SIG-M5 (cell line): Measurements from ENCODE around the gene NUP98.

Source experiments
- DNase-seq: peaks from one replicate; lab custom pipeline; 2025; lab: John Stamatoyannopoulos, UW

The NUP98 gene

DNA sequence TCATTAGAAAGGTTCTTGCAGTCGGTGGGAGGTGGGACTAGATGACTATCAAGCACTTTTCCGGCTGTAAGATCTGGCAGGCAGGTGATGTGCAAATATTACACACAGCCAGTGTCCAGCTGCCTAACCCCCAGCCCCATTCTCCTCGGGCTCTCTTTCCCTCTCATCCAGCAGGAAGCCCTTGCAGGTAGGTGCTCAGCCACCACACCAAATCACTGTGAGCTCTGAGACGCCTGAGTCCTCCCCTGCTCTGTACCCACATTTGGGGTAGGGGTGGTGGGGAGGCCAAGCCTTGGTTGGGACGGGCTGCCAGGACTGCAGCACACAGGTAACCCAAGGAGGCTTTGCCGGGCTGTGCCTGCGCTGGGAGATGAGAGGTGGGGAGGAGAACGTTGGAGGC lies 156.2 kb downstream of the NUP98 start:
- DNase-seq = no peak

DNA sequence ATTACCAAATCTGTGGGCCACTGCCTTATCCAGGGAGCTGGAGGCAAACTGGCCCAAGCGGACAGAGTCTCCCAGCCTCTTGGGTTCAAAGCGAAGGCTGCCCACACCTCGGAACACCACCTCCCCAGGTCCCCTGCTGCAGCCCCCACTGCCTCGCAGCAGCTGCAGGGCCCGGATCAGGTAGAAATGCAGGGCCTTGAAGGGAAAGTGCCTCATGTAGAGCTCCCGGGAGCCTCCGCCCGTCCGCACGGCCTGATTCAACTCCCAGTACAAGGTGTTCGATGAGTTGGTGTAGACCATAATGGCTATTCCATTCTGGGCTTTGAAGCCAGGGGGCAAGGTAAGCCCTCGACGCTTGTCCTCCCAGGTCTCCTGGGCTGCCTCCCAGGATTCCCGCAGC lies 157.5 kb downstream of the NUP98 start:
- no peak for DNase-seq

DNA sequence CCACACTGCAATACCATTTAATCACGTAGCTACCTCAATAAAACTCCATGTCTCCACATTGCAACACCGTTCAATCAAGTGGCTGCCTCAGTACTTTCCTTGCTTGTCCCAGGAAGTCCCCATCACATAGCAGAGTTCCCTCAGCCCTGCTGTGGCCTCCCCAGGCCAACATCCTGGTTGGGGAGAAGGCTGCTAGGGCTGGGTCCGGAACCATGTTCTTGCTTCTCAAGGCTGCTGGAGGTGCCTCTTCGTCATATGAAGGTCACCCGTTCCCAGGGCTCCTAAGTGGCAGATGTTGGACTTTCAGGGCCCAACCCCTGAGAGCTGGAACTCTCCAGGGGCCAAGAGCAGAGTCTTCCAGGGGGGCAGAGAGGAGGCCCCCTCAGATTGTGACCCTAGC lies 158.8 kb downstream of the NUP98 start:
- DNase-seq = no peak

DNA sequence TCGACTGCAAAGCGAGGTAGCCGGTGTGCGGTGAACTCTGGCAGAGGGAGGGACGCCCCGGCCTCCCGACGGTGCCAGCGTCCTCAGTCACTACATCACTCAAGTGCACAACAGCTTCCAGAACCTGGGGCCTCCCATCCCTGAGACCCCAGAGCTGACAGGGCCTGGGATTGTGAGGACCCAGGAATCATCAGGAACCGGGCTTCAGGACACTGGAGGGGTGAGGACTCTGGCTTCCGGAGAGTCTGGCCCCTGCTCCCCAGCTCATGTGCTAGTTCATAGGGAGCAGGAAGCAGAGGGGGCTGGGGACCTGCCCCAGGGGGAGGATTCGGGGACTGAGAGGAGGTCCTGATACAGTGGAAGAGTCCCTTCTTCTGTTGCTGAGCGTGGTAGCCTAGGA lies 160.2 kb downstream of the NUP98 start:
- DNase-seq = no peak

DNA sequence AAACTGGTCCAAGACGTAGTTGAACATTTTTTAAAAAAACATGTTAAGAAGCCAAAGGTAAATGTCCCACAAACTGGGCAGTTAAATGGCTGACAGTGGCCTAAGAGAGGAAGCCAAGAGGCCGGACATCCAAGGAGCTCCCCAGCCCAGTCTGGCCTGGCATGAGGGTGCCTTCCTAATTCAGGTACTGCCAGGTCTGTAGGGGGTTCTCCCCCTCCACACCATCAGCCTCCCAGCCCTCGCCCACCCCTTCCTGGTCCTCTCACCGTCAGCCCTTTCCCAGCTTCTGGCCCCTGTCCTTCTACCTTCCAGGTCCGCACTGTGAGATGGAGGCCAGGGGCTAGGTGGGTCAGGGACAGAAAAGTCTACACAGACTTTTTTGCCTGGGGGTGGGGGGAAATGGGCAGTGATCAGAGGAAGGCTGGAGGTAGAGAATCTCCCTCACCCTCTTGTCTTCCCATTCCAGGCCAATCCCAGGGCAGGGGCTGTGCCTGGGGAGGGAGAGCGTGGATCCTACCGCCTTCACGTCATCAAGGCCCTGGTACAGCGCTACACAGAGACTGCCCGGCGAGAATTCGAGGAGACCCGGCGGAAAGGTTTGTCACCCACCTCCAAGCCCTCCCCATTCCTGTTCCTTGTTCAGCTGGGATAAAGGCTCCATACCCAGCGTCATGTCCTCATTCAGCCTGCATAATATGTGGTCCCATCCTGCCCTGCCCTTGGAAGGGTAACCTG lies 161.5 kb downstream of the NUP98 start:
- no peak for DNase-seq

DNA sequence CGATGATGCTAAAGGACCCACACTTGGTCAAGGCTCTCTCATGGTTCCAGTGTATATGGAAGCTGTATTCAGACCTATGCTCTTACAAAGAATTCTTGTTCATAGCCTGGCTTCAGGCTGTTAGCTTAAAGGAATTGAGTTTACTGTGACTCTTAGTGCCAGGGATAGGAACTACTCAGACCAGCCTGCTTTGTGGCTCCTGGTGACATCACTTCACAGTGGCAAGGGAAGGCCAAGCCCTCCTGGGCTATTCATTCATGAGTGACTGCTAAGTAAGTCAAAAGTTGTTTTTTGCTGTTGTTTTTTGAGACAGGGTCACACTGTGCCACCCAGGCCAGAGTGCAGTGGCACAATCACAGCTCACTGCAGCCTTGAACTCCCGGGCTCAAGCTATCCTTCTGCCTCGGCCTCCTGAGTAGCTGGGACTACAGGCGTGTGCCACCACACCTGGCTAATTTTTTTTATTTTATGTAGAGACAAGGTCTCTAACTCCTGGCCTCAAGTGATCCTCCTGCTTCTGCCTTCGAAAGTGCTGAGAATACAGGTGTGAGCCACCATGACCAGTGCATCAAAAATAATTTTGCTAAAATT lies 165.2 kb downstream of the NUP98 start:
- no peak for DNase-seq

DNA sequence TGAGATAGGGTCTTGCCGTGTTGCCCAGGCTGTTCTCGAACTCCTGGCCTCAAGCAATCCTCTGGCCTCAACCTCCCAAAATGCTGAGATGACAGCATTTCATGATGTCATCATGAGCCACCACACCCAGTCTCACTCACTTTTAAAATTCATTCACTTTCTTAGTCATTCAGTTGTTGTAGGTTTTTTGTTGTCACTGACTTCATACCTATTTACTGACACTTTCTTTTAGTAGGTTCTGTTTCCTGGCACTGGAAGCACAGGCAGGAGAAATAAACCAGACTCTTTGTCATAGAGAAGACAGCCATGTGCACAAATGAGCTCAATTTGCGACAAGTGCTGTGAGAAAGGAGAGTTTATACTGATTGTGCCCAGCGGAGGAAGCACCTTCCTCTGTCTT lies 166.0 kb downstream of the NUP98 start:
- no peak for DNase-seq

DNA sequence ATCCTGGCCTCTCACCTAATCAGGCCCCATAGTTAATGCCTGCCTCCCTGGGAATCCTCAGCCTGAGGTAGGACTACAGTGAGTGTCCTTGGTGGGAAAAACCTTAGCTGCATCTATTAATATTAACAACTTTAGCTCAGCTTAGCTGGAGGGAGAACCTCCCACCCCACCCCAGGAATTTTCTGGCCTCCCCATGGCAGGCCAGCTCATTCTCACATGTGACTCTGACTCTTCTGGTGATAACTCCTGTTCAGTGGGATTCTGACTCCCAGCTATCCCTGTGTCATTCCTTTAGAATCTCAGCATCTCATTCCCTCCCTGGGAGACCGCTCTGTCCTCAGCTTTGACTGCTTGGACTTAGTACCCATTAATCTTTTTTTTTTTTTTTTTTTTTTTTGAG lies 170.1 kb downstream of the NUP98 start:
- no peak for DNase-seq

DNA sequence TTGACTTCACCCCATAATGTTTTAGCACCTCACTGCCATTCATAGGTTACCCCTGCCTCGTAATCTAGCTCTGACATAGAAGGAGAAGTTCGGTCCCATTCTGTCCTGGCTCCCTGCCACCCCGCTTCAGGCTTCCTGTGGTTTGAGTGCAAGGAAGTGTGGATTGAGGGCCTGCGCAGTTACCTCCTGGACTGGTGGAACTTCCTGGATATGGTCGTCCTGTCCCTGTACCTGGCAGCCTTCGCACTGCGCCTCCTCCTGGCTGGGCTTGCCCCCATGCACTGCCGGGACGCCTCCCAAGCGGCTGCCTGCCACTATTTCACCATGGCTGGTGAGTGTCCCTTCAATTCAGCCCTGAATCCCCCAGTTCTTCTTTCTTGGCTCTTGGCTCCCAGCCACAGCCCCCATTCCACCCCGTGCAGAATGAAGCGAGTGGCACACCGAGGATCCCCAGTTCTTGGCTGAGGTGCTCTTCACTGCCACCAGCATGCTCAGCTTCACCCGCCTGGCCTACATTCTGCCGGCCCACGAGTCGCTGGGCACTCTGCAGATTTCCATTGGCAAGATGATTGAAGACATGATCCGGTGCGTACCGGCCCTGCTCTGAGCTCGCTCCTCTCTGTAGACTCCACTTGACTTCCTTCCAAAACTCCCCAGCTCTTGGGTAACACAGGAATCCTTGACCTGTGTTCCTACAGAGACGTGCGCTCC lies 170.9 kb downstream of the NUP98 start:
- DNase-seq = no peak
